Keratinocyte (primary cell): ENCODE data around the gene SEPHS2. TPM values are rescaled to one million over a fixed set of nuclear protein-coding genes. Genes with fewer than 3 reads are reported as not detected.

ENCODE experiments used
- DNase-seq: peaks from one replicate; pipeline ENCODE4 v3.0.0-alpha.2; 2011; ENCODE audit warnings: low read depth, missing footprints, low spot score
- FAIRE-seq: peaks from 2 replicates; lab custom pipeline; 2011; peaks lifted over from hg19 to GRCh38; lab: Jason Lieb, UNC
- H2AFZ ChIP-seq: 2 replicates; pipeline ENCODE4 v1.6.0; 2012; ENCODE audit warnings: low read length, control low read depth, inconsistent platforms; ENCODE audit not compliant: control insufficient read depth
- H3K27ac ChIP-seq: 2 replicates; pipeline ENCODE4 v1.5.1; 2011; ENCODE audit warnings: low read length; ENCODE audit not compliant: control insufficient read depth, insufficient read depth
- H3K27me3 ChIP-seq: 3 replicates; pipeline ENCODE4 v1.6.0; 2011; ENCODE audit warnings: low read length; ENCODE audit not compliant: control insufficient read depth, insufficient read depth; ENCODE audit errors: extremely low read depth
- H3K36me3 ChIP-seq, 2 experiments: 2 replicates in 1 of 2; 3 replicates in 1 of 2; pipeline ENCODE4 v1.5.1; 2011; ENCODE audit warnings: low read length in 2 of 2, mild to moderate bottlenecking in 1 of 2; ENCODE audit not compliant: control insufficient read depth in 2 of 2, insufficient read depth in 2 of 2; ENCODE audit errors: extremely low read depth in 1 of 2
- H3K4me1 ChIP-seq: 3 replicates; pipeline ENCODE4 v1.5.1; 2011; ENCODE audit warnings: low read length; ENCODE audit not compliant: control insufficient read depth, insufficient read depth; ENCODE audit errors: extremely low read depth
- H3K4me2 ChIP-seq: 3 replicates; pipeline ENCODE4 v1.6.0; 2011; ENCODE audit warnings: low read depth, low read length; ENCODE audit not compliant: control insufficient read depth, insufficient read depth; ENCODE audit errors: extremely low read depth
- H3K4me3 ChIP-seq, 3 experiments: fragments of 200-600 bp in 1 of 3; sonication (generic) in 1 of 3; 2 replicates in 2 of 3; 3 replicates in 1 of 3; pipeline ENCODE4 v1.5.1; 2011 to 2016; ENCODE audit warnings: low read length in 3 of 3, mild to moderate bottlenecking in 3 of 3, control low read depth in 2 of 3, inconsistent platforms in 1 of 3, low read depth in 1 of 3, mixed read lengths in 1 of 3, mixed run types in 1 of 3, moderate library complexity in 1 of 3; ENCODE audit not compliant: control insufficient read depth in 2 of 3, insufficient read depth in 2 of 3; ENCODE audit errors: extremely low read depth in 1 of 3
- H3K79me2 ChIP-seq: 2 replicates; pipeline ENCODE4 v1.6.0; 2012; ENCODE audit warnings: low read length; ENCODE audit not compliant: control insufficient read depth, insufficient read depth
- H3K9ac ChIP-seq: 3 replicates; pipeline ENCODE4 v1.6.0; 2011; ENCODE audit warnings: low read length; ENCODE audit not compliant: control insufficient read depth, insufficient read depth; ENCODE audit errors: extremely low read depth
- H3K9me1 ChIP-seq: 3 replicates; pipeline ENCODE4 v1.6.0; 2011; ENCODE audit warnings: low read length; ENCODE audit not compliant: control insufficient read depth, insufficient read depth; ENCODE audit errors: extremely low read depth
- H3K9me3 ChIP-seq: 2 replicates; pipeline ENCODE4 v1.5.1; 2012; ENCODE audit warnings: low read depth, low read length; ENCODE audit not compliant: control insufficient read depth
- H4K20me1 ChIP-seq: 3 replicates; pipeline ENCODE4 v1.6.0; 2011; ENCODE audit warnings: low read length; ENCODE audit not compliant: control insufficient read depth, insufficient read depth; ENCODE audit errors: extremely low read depth
- CTCF ChIP-seq, 3 experiments: IDR thresholded peaks in 1 of 3; conservative IDR thresholded peaks in 1 of 3; optimal IDR thresholded peaks in 1 of 3; 2 replicates in 2 of 3; 3 replicates in 1 of 3; pipeline versions ENCODE3 to v1.5.1; 2011; ENCODE audit warnings: low read length in 3 of 3, mild to moderate bottlenecking in 3 of 3, moderate library complexity in 2 of 3, control low read depth in 1 of 3, inconsistent platforms in 1 of 3; ENCODE audit not compliant: insufficient read depth in 2 of 3; ENCODE audit errors: extremely low read depth in 1 of 3
- EZH2 ChIP-seq: IDR thresholded peaks from one replicate; pipeline ENCODE4 v1.6.1; 2012; ENCODE audit warnings: inconsistent platforms, mild to moderate bottlenecking, low read length, moderate library complexity
- dilution Hi-C: fragments of 300-500 bp; cut with MboI; formaldehyde crosslinking; loops from one replicate; pipeline ENCODE4 v1.7.0; 2020; ENCODE audit warnings: low sequenced_read_pairs; ENCODE audit not compliant: extremely low pct_ligation_motif_present
- polyA plus RNA-seq, 5 experiments: library from polyadenylated mRNA; depleted of rRNA in 3 of 5; stranded (reverse) in 3 of 5; stranded (forward) in 1 of 5; unstranded in 1 of 5; fragments of >200 nt; gene quantifications; 1 replicate in 1 of 5; 2 replicates in 3 of 5; 3 replicates in 1 of 5; pipeline versions ENCODE4 v1.2.1 to v1.2.3, GENCODE V29; 2011 to 2012; ENCODE audit warnings: missing spikeins in 2 of 5, low read depth in 1 of 5, low replicate concordance in 1 of 5

The SEPHS2 gene
- polyA plus RNA-seq, 1 donor (not counting 4 experiments of a cell fraction or from before 2014, with no cell fraction given), result 36.5 TPM

GRCh38 chr16:30484887-30485286 lies 39.2 kb upstream of the SEPHS2 start:
- Histone ChIP-seq H3K9ac (no peak overlapping the region), H4K20me1 (no peaks in the 10 kb centered on the region), H2AFZ (no peak overlapping the region), H3K4me2 (no peak overlapping the region), H3K4me1 (peaks cover 8% of the 10 kb centered on the region), H3K27me3 (no peaks in the 10 kb centered on the region), H3K79me2 (no peaks in the 10 kb centered on the region), H3K36me3 (no peaks in the 10 kb centered on the region), H3K9me3 (no peaks in the 10 kb centered on the region), H3K4me3 (no peak overlapping the region), H3K27ac (no peak overlapping the region), H3K9me1 (no peaks in the 10 kb centered on the region)
- DNase-seq, result no peak
- dilution Hi-C loops, result no loop called here
- TF ChIP-seq EZH2 (no peak), CTCF (optimal IDR thresholded peaks at IDR 0.05 in 1 of 3, IDR thresholded peaks at IDR 0.05 in 1 of 3, conservative IDR thresholded peaks at IDR 0.05 in 1 of 3; ENCODE audit: extremely low read depth in 1 of 3, insufficient read depth in 2 of 3, low read length in 3 of 3) (no peak)
- FAIRE-seq, result no peak

GRCh38 chr16:30482366-30482765 lies 36.7 kb upstream of the SEPHS2 start:
- Histone ChIP-seq H3K27ac (no peak overlapping the region), H4K20me1 (no peaks in the 10 kb centered on the region), H3K79me2 (no peaks in the 10 kb centered on the region), H2AFZ (no peak overlapping the region), H3K9me3 (no peaks in the 10 kb centered on the region), H3K27me3 (no peaks in the 10 kb centered on the region), H3K36me3 (no peaks in the 10 kb centered on the region), H3K4me2 (no peak overlapping the region), H3K4me3 (no peak overlapping the region), H3K9me1 (no peaks in the 10 kb centered on the region), H3K9ac (no peak overlapping the region), H3K4me1 (no peaks in the 10 kb centered on the region)
- dilution Hi-C loops, result no loop called here
- DNase-seq, result no peak
- FAIRE-seq, result no peak
- no peak for TF ChIP-seq EZH2
- TF ChIP-seq CTCF (optimal IDR thresholded peaks at IDR 0.05 in 1 of 3, IDR thresholded peaks at IDR 0.05 in 1 of 3, conservative IDR thresholded peaks at IDR 0.05 in 1 of 3; ENCODE audit: extremely low read depth in 1 of 3, insufficient read depth in 2 of 3, low read length in 3 of 3), result peak in 2 of 3 experiments; percentile 24 to 35
